Renal cortical epithelial cell (primary cell): ENCODE results near the gene GJA9. TPM values are rescaled to one million over a fixed set of nuclear protein-coding genes. Genes with fewer than 3 reads are reported as not detected.
A peak's percentile ranks its signal among the peaks of the same experiment; 100 is the strongest.
"Not testable (repeated sequence)": the region's sequence is repeated elsewhere in the genome, so short reads cannot be mapped to it uniquely, and the experiment has no call there.

Experiments used
- DNase-seq: peaks from one replicate; pipeline ENCODE4 v3.0.0-alpha.2; 2011; ENCODE audit warnings: low read depth
- total RNA-seq: library from RNA; depleted of rRNA; stranded (reverse); fragments of >200 nt; gene quantifications from 2 replicates; pipeline ENCODE4 v1.2.3, GENCODE V29; 2014

Gene GJA9
- 0.20 and 0.35 TPM in 2 replicates for total RNA-seq

- DNase-seq: no peak
Observed at GRCh38 chr1:38881487-38881886, at the start of gene GJA9. Gene GJA9, minus strand, starts transcription at chr1:38881587. Its CDS starts 5,489 bp downstream, at chr1:38876098.

- DNase-seq: no peak
Observed at GRCh38 chr1:38929476-38929875, 48.1 kb upstream of the GJA9 start.

GRCh38 chr1:38929054-38929453, 47.7 kb upstream of the GJA9 start:
- no peak for DNase-seq

GRCh38 chr1:38926091-38926490, 44.7 kb upstream of the GJA9 start:
- DNase-seq: no peak

GRCh38 chr1:38925391-38925790, 44.0 kb upstream of the GJA9 start:
- no peak for DNase-seq

GRCh38 chr1:38923607-38924006, 42.2 kb upstream of the GJA9 start:
- no peak for DNase-seq

GRCh38 chr1:38919130-38919529, 37.7 kb upstream of the GJA9 start:
- DNase-seq: no peak

- no peak for DNase-seq
Observed at GRCh38 chr1:38918568-38918967, 37.2 kb upstream of the GJA9 start.

- no peak for DNase-seq
Observed at GRCh38 chr1:38917772-38918171, 36.4 kb upstream of the GJA9 start.

GRCh38 chr1:38917337-38917736, 36.0 kb upstream of the GJA9 start:
- DNase-seq: no peak

- DNase-seq: no peak
Observed at GRCh38 chr1:38915352-38915948, 34.1 kb upstream of the GJA9 start.

- not testable (repeated sequence) for DNase-seq
Observed at GRCh38 chr1:38914908-38915307, 33.5 kb upstream of the GJA9 start.

GRCh38 chr1:38908821-38909220, 27.4 kb upstream of the GJA9 start:
- no peak for DNase-seq

GRCh38 chr1:38905985-38906384, 24.6 kb upstream of the GJA9 start:
- DNase-seq: no peak

- no peak for DNase-seq
Observed at GRCh38 chr1:38899560-38899959, 18.2 kb upstream of the GJA9 start.

GRCh38 chr1:38898653-38899230, 17.4 kb upstream of the GJA9 start:
- DNase-seq: no peak

- DNase-seq: no peak
Observed at GRCh38 chr1:38896169-38896568, 14.8 kb upstream of the GJA9 start.

- no peak for DNase-seq
Observed at GRCh38 chr1:38892976-38893375, 11.6 kb upstream of the GJA9 start.

GRCh38 chr1:38891753-38892152, 10.4 kb upstream of the GJA9 start:
- DNase-seq: peak; percentile 46

- DNase-seq: no peak
Observed at GRCh38 chr1:38889589-38889988, 8.2 kb upstream of the GJA9 start.

GRCh38 chr1:38888423-38889333, 7.3 kb upstream of the GJA9 start:
- no peak for DNase-seq

- no peak for DNase-seq
Observed at GRCh38 chr1:38885092-38885491, 3.7 kb upstream of the GJA9 start.

GRCh38 chr1:38875811-38876210, 5.6 kb downstream of the GJA9 start:
- no peak for DNase-seq
